H1 (cell line): ENCODE results near the gene EPN2. TPM values are rescaled to one million over a fixed set of nuclear protein-coding genes. Genes with fewer than 3 reads are reported as not detected.

Experiments
- ASH2L ChIP-seq: fragments of 200-600, 300-600 bp; sonication (generic); IDR thresholded peaks from one replicate; pipeline ENCODE4 v1.7.1; 2017; ENCODE audit warnings: low read length
- BACH1 ChIP-seq: IDR thresholded peaks from 2 replicates; pipeline ENCODE4 v1.6.1; 2012; ENCODE audit warnings: low read length, improper control_type of control experiment
- EP300 ChIP-seq, 2 experiments: IDR thresholded peaks; 1 replicate in 1 of 2; 2 replicates in 1 of 2; pipeline ENCODE4 v1.6.1; 2011 to 2012; ENCODE audit warnings: low read depth in 2 of 2, low read length in 2 of 2, mild to moderate bottlenecking in 2 of 2, borderline replicate concordance in 1 of 2, inconsistent platforms in 1 of 2, moderate library complexity in 1 of 2
- NRF1 ChIP-seq: IDR thresholded peaks from 2 replicates; pipeline ENCODE4 v1.6.1; 2011; ENCODE audit warnings: mild to moderate bottlenecking, low read depth, low read length, improper control_type of control experiment
- polyA plus RNA-seq, 7 experiments: library from polyadenylated mRNA; depleted of rRNA in 3 of 7; stranded (reverse) in 5 of 7; unstranded in 2 of 7; fragments of >200 nt in 5 of 7; fragments of 200-250 nt in 2 of 7; gene quantifications; 1 replicate in 5 of 7; 2 replicates in 1 of 7; 4 replicates in 1 of 7; pipeline versions ENCODE4 v1.2.1 to v1.2.3, GENCODE V29; 2011 to 2013; ENCODE audit warnings: missing spikeins in 2 of 7, mixed read lengths in 2 of 7
- total RNA-seq: library from RNA; stranded (reverse); fragmentation: NEBNext Ultra II Directional; extraction: Animal tissue kit (Norgen Biotek cat#: 25700); gene quantifications from 2 replicates; pipeline ENCODE4 v1.2.1, GENCODE V29; 2021

The EPN2 gene
- total and polyA plus RNA-seq, 2 of the 8 experiments (the other 6 are each of a cell fraction or from before 2014, with no cell fraction given), result 28.7 to 55.8 TPM

DNA sequence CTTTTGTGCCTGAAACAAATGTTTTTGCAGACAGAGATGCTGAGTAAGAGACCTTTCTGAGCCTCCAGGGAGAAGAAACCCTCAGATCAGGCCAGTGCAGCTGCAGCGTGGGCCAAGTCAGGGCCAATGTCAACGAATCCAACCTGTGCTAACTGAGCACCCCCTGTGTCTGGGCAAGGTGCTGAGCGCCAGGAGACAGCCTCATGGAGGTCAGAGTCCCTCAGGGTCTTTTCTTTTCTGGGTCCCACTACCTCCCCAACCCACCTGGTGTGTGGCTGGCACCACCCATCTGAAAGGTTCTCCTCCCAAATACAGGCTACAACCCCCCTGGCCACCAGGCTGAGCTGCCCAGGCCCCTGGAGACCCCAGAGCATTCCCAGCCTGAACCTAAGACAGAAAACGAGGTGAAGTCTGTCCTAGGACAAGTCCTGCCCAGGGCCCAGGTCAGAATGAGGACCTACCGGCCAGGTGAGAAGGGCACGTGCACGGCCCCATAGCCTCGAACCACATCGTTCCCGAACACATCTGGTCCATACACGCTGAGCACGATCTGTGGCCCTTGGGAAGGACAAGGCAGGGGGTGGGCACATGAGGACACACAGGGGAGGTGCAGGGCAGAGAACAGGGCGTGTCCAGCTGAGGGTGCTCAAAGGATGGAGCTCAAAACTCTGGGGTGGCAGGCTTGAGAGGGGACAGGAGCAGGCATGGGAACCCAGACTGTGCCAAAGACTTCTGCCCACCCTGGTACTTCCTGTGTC, 110.3 kb downstream of the EPN2 start (continued):
- TF ChIP-seq NRF1 (no peak), ASH2L (no peak), BACH1 (no peak), EP300 (IDR thresholded peaks at IDR 0.05; ENCODE audit: borderline replicate concordance in 1 of 2, low read depth in 2 of 2, low read length in 2 of 2) (no peak)
